ENCODE measurements around the gene TARBP1. TPM values are rescaled to one million over a fixed set of nuclear protein-coding genes. Genes with fewer than 3 reads are reported as not detected.

The TARBP1 gene
- total and polyA plus RNA-seq, 2 of the 8 experiments (the other 6 are each of a cell fraction or from before 2014, with no cell fraction given), result 21.9 to 32.3 TPM

- TF ChIP-seq, protein P1, sequence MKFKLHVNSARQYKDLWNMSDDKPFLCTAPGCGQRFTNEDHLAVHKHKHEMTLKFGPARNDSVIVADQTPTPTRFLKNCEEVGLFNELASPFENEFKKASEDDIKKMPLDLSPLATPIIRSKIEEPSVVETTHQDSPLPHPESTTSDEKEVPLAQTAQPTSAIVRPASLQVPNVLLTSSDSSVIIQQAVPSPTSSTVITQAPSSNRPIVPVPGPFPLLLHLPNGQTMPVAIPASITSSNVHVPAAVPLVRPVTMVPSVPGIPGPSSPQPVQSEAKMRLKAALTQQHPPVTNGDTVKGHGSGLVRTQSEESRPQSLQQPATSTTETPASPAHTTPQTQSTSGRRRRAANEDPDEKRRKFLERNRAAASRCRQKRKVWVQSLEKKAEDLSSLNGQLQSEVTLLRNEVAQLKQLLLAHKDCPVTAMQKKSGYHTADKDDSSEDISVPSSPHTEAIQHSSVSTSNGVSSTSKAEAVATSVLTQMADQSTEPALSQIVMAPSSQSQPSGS (IDR thresholded peaks at IDR 0.05; ENCODE audit: low read length), result no peak
- TF ChIP-seq EGR1 (IDR thresholded peaks at IDR 0.05; ENCODE audit: borderline replicate concordance, low read depth, low read length) (no peak), JUND (IDR thresholded peaks at IDR 0.05; ENCODE audit: low read length) (no peak), SRF (IDR thresholded peaks at IDR 0.05; ENCODE audit: low read depth, low read length) (no peak)
These were observed 80.1 kb downstream of the TARBP1 start (continued) for GRCh38 chr1:234398849-234399381.
